ENCODE measurements around the gene CARD8.
A peak's percentile ranks its signal among the peaks of the same experiment; 100 is the strongest.

CARD8 gene

DNA sequence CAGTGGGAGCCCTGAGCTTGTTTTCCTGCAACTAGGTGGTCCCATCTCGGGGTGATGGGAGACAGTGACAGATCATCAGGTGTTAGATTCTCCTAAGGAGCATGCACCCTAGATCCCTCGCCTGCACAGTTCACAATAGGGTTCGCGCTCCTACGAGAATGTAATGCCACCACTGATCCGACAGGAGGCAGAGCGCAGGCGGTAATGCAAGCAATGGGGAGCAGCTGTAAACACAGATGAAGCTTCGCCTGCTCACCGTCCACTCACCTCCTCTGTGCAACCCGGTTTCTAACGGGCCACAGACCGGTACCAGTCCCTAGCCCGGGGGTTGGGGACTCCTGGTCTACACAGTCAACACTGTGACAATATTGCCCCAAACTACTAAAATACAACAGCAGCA is 38.8 kb downstream of the CARD8 start:
- intact Hi-C loops (cut with DNase I; ENCODE audit: low total_unique reads): no loop called here
- no peaks in the 10 kb centered on the region for H3K27me3 ChIP-seq
- no peaks in the 10 kb centered on the region for H3K9me3 ChIP-seq
- no peak for DNase-seq
- TF ChIP-seq, protein P1, sequence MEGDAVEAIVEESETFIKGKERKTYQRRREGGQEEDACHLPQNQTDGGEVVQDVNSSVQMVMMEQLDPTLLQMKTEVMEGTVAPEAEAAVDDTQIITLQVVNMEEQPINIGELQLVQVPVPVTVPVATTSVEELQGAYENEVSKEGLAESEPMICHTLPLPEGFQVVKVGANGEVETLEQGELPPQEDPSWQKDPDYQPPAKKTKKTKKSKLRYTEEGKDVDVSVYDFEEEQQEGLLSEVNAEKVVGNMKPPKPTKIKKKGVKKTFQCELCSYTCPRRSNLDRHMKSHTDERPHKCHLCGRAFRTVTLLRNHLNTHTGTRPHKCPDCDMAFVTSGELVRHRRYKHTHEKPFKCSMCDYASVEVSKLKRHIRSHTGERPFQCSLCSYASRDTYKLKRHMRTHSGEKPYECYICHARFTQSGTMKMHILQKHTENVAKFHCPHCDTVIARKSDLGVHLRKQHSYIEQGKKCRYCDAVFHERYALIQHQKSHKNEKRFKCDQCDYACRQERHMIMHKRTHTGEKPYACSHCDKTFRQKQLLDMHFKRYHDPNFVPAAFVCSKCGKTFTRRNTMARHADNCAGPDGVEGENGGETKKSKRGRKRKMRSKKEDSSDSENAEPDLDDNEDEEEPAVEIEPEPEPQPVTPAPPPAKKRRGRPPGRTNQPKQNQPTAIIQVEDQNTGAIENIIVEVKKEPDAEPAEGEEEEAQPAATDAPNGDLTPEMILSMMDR (IDR thresholded peaks at IDR 0.05): no peak
- H3K4me1 ChIP-seq: no peaks in the 10 kb centered on the region
- no peak overlapping the region for H3K27ac ChIP-seq
- peaks cover 0 to 26% (median 10%) of the 10 kb centered on the region in 3 donors for H3K36me3 ChIP-seq
- no peak overlapping the region for H3K4me3 ChIP-seq

DNA sequence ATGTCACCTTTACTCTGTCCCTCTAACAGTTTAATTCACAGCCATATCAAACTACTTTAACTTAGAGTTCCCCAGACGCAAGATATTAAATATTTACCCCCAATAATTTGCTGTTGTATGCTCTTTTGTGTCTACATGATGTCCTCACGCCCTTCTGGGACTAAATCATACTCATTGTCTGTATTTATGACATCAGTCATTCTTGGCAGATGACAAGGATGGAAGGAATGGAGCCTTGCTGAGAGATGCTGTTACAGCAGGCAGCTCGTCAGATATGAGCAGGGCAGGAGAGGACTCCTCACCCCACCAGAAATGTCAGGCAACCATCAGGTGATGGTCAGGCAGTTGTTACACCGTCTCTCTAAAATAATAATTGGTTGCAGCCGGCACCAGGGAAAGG is 41.8 kb downstream of the CARD8 start:
- H3K36me3 ChIP-seq: peaks cover 0 to 39% (median 11%) of the 10 kb centered on the region in 3 donors
- H3K27ac ChIP-seq: no peak overlapping the region
- no peak for DNase-seq
- TF ChIP-seq, protein P1 (IDR thresholded peaks at IDR 0.05): no peak
- no peaks in the 10 kb centered on the region for H3K4me1 ChIP-seq
- no peaks in the 10 kb centered on the region for H3K27me3 ChIP-seq
- no peaks in the 10 kb centered on the region for H3K9me3 ChIP-seq
- no peak overlapping the region for H3K4me3 ChIP-seq
- intact Hi-C loops (cut with DNase I; ENCODE audit: low total_unique reads): no loop called here

DNA sequence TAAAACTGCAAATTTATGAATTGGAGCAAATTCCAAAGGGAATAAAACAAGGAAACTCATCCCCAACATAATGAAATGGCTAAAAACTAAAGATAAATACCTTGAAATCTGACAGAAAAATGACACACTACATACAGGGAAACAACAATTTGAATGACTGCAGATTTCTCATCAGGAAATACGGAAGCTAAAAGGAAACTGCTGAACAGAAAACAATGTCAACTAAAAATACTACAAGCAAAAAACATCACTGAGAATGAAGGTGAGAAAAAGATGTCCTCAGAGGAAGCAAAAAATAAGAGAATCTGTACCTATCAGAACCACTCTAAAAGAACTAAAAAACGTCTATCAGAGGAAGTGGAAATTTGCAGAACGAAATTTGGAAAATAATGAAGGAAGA is 45.7 kb downstream of the CARD8 start:
- H3K4me3 ChIP-seq: no peak overlapping the region
- no peaks in the 10 kb centered on the region for H3K9me3 ChIP-seq
- peaks cover 0 to under 1% (median 0%) of the 10 kb centered on the region in 4 donors for H3K4me1 ChIP-seq
- H3K36me3 ChIP-seq: peaks cover 0 to 25% (median 8%) of the 10 kb centered on the region in 3 donors
- intact Hi-C loops (cut with DNase I; ENCODE audit: low total_unique reads): no loop called here
- no peaks in the 10 kb centered on the region for H3K27me3 ChIP-seq
- TF ChIP-seq, protein P1 (IDR thresholded peaks at IDR 0.05): no peak
- DNase-seq: no peak
- H3K27ac ChIP-seq: no peak overlapping the region

DNA sequence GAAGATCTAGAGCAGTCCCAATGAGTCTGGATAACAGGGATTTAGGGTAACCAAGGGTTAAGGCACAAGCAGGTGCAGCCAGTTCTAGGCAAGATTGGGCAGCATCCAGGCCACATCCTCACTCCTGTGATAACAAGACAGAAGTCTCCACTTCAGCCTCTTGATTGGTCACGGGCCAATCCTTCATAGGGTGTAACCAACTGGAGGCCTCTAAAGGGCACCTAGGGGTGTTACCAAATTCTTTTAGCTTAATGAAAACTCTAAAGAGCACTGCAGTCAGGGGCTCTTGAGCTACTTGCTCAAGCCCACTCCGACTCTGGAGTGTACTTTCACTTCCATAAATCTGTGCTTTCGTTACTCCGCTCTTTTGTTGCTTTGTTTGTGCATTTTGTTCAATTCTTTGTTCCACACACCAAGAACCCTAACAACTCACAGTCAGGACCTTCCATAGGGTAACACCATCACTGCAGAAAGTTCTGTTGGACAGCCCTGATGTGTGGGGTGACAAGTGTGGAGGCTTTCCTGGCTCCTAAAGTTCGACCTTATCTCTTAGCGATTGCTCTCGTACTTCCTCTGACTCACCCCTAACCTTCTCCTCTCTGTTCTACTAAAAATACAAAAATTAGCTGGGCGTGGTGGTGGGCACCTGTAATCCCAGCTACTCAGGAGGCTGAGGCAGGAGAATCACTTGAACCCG is 49.2 kb downstream of the CARD8 start:
- H3K9me3 ChIP-seq: no peaks in the 10 kb centered on the region
- intact Hi-C loops (cut with DNase I; ENCODE audit: low total_unique reads): no loop called here
- TF ChIP-seq, protein P1 (IDR thresholded peaks at IDR 0.05): no peak
- DNase-seq: no peak
- peaks cover 0 to 10% (median 1%) of the 10 kb centered on the region in 3 donors for H3K36me3 ChIP-seq
- no peaks in the 10 kb centered on the region for H3K27me3 ChIP-seq
- H3K4me3 ChIP-seq: no peak overlapping the region
- peaks cover 0 to 13% (median 9%) of the 10 kb centered on the region in 4 donors for H3K4me1 ChIP-seq
- H3K27ac ChIP-seq: no peak overlapping the region

DNA sequence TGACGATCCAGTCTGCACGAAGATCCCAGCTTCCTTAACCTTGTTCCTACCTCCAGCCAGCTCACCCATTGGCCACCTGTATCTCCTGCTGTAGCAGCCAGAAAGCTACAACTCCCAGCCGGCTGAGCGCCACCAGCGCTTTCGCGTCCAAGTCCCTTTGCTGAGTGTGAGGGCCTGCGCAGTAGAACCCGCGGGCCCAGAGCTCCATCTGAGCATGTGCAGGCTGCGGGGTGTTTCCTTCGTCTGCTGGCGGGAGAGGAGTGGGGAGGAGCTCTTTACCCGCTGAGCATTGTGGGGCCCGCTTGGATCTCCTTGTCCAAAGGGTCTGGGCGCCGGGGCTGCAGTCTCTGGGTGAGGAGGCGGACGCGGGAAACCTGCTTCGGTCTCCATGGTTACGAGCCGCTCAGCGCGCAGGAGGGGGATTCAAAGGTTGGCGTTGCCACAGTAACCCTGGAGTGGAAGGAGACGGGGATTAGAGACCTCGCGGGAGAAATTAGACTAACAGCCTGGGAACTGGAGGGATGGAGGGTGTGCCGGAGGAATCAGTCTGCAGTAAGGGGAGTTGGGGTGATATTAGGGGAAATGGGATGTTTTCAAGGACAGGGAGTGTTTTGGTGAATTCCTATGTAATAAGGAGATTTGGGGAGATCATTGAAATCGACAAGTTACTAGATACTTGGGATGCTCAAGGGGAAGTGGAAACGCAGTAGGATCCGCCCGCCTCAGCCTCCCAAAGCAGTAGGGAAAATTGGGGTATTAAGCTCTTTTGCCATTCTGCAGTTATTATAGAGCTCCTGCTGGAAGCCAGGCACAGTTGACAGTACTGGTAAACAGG is 51.7 kb downstream of the CARD8 start:
- H3K4me1 ChIP-seq: peaks cover 0 to 13% (median 9%) of the 10 kb centered on the region in 4 donors
- H3K4me3 ChIP-seq: peak overlapping the region; percentile 63 to 73
- H3K9me3 ChIP-seq: no peaks in the 10 kb centered on the region
- H3K27me3 ChIP-seq: no peaks in the 10 kb centered on the region
- peak; percentile 93 to 96 for DNase-seq
- no peaks in the 10 kb centered on the region for H3K36me3 ChIP-seq
- TF ChIP-seq, protein P1 (IDR thresholded peaks at IDR 0.05): no peak
- H3K27ac ChIP-seq: peak overlapping the region; percentile 75 to 76
- intact Hi-C loops (cut with DNase I; ENCODE audit: low total_unique reads): no loop called here

Measured in tibial artery (tissue), 4 donors.